Smooth muscle cell (in vitro differentiated cells): ENCODE measurements around the gene IFNA1. TPM values are rescaled to one million over a fixed set of nuclear protein-coding genes. Genes with fewer than 3 reads are reported as not detected.

Experiments
- DNase-seq: peaks from one replicate; lab custom pipeline; 2025; ENCODE audit not compliant: unreplicated experiment; lab: John Stamatoyannopoulos, UW
- H2AFZ ChIP-seq: fragments of 200-600 bp; sonication (generic); 2 replicates; pipeline ENCODE4 v1.6.0; 2016; ENCODE audit warnings: antibody characterized with exemption, low read depth, mild to moderate bottlenecking
- H3F3A ChIP-seq: fragments of 200-600 bp; sonication (generic); 2 replicates; pipeline ENCODE4 v1.6.0; 2017; ENCODE audit warnings: antibody characterized with exemption, low read depth
- H3K27ac ChIP-seq: fragments of 200-600 bp; sonication (generic); 2 replicates; pipeline ENCODE4 v1.5.1; 2016; ENCODE audit warnings: low read depth, mild to moderate bottlenecking
- H3K27me3 ChIP-seq: fragments of 200-600 bp; sonication (generic); 2 replicates; pipeline ENCODE4 v1.6.1; 2016; ENCODE audit warnings: low read depth, mild to moderate bottlenecking
- H3K36me3 ChIP-seq: fragments of 200-600 bp; sonication (generic); 2 replicates; pipeline ENCODE4 v1.5.1; 2016; ENCODE audit warnings: low read depth
- H3K4me1 ChIP-seq: fragments of 200-600 bp; sonication (generic); 2 replicates; pipeline ENCODE4 v1.5.1; 2016; ENCODE audit warnings: low read depth
- H3K4me2 ChIP-seq: fragments of 200-600 bp; sonication (generic); 2 replicates; pipeline ENCODE4 v1.6.0; 2016; ENCODE audit warnings: mild to moderate bottlenecking
- H3K4me3 ChIP-seq: fragments of 200-600 bp; sonication (generic); 2 replicates; pipeline ENCODE4 v1.5.1; 2016; ENCODE audit warnings: mild to moderate bottlenecking
- H3K79me2 ChIP-seq: fragments of 200-600 bp; sonication (generic); 2 replicates; pipeline ENCODE4 v1.6.0; 2016; ENCODE audit warnings: low read depth, mild to moderate bottlenecking
- H3K9ac ChIP-seq: fragments of 200-600 bp; sonication (generic); 2 replicates; pipeline ENCODE4 v1.6.0; 2016; ENCODE audit warnings: low read depth
- H3K9me3 ChIP-seq: fragments of 200-600 bp; sonication (generic); replicated peaks from 2 replicates; pipeline ENCODE4 v1.5.1; 2016; ENCODE audit warnings: low read depth
- H4K20me1 ChIP-seq: fragments of 200-600 bp; sonication (generic); 2 replicates; pipeline ENCODE4 v1.6.0; 2016; ENCODE audit warnings: low read depth
- WGBS: methylation state at CpG from one replicate; pipeline ENCODE4 v1.1.7; 2016; ENCODE audit warnings: low lambda C conversion rate; 5-methylcytosine and 5-hydroxymethylcytosine counted together
- polyA plus RNA-seq: library from polyadenylated mRNA; unstranded; fragments of >200 nt; fragmentation: Nextera tagmentation; extraction: Ambion mirVana; gene quantifications from 2 replicates; pipeline ENCODE4 v1.2.1, GENCODE V29; 2016
- total RNA-seq: library from RNA; depleted of rRNA; stranded (reverse); fragments of >200 nt; gene quantifications from 2 replicates; pipeline ENCODE4 v1.2.3, GENCODE V29; 2014
- TF ChIP-seq, protein P1 (sequence below): fragments of 200-600 bp; sonication (generic); IDR thresholded peaks from 2 replicates; pipeline ENCODE4 v1.5.1; 2017; ENCODE audit warnings: borderline replicate concordance, mild to moderate bottlenecking, antibody characterized with exemption; ENCODE audit not compliant: insufficient read depth, poor library complexity, severe bottlenecking

IFNA1 gene
- total and polyA plus RNA-seq, 2 experiments from 2014 or later, result not detected

DNA sequence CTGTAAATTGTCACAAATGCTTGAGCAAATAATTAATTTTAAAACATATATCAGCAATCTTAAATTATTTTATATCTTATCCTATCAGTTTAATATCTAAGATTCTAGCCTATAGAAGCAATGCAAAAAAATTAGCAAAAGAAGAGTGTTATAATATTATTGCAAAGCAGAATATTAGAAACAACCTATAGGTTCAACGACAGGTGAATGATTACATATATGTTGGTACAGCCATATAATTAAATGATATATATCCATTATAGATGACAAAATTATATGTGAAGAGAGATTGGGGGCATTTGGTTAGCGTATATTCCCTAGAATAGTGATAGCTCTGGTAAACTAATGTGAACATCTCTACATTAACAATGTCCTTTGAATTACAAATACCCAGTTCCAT, 42.0 kb downstream of the IFNA1 start, which contains the start of gene IFNE:
Gene IFNE, minus strand, starts transcription at position 101 of the 400 bp plus-strand sequence. CDS start 619 bp downstream, outside the sequence.
- H3K36me3 ChIP-seq, result peaks cover 12% of the 10 kb centered on the region
- TF ChIP-seq, protein P1, sequence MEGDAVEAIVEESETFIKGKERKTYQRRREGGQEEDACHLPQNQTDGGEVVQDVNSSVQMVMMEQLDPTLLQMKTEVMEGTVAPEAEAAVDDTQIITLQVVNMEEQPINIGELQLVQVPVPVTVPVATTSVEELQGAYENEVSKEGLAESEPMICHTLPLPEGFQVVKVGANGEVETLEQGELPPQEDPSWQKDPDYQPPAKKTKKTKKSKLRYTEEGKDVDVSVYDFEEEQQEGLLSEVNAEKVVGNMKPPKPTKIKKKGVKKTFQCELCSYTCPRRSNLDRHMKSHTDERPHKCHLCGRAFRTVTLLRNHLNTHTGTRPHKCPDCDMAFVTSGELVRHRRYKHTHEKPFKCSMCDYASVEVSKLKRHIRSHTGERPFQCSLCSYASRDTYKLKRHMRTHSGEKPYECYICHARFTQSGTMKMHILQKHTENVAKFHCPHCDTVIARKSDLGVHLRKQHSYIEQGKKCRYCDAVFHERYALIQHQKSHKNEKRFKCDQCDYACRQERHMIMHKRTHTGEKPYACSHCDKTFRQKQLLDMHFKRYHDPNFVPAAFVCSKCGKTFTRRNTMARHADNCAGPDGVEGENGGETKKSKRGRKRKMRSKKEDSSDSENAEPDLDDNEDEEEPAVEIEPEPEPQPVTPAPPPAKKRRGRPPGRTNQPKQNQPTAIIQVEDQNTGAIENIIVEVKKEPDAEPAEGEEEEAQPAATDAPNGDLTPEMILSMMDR, result no peak
- H3K4me3 ChIP-seq, result no peak within 1 kb of the TSS
- H3K9ac ChIP-seq, result no peak within 1 kb of the TSS
- 95% methylated on average over 2 of the region's 2 CpGs for WGBS
- no peak for DNase-seq
- no peaks in the 10 kb centered on the region for H3K27me3 ChIP-seq
- H2AFZ ChIP-seq, result no peak within 1 kb of the TSS
- no peaks in the 10 kb centered on the region for H4K20me1 ChIP-seq
- H3F3A ChIP-seq, result no peaks in the 10 kb centered on the region
- no peak within 1 kb of the TSS for H3K4me2 ChIP-seq
- no peaks in the 10 kb centered on the region for H3K4me1 ChIP-seq
- no peaks in the 10 kb centered on the region for H3K79me2 ChIP-seq
- no peaks in the 10 kb centered on the region for H3K9me3 ChIP-seq
- H3K27ac ChIP-seq, result no peak within 1 kb of the TSS

Other genes with a start within 250 kb of the IFNA1 start
- gene IFNA7, start 238.2 kb upstream of the IFNA1 start, total RNA-seq, result not detected in 2 replicates
- gene IFNA7, start 238.2 kb upstream of the IFNA1 start, polyA plus RNA-seq, result not detected in 2 replicates
- not detected in 2 replicates for gene IFNA10, start 233.3 kb upstream of the IFNA1 start, total RNA-seq
- gene IFNA10, start 233.3 kb upstream of the IFNA1 start, polyA plus RNA-seq, result not detected in 2 replicates
- gene IFNA16, start 223.1 kb upstream of the IFNA1 start, total RNA-seq, result not detected in 2 replicates
- gene IFNA16, start 223.1 kb upstream of the IFNA1 start, polyA plus RNA-seq, result not detected in 2 replicates
- not detected in 2 replicates for gene IFNA17, start 212.2 kb upstream of the IFNA1 start, total RNA-seq
- not detected in 2 replicates for gene IFNA17, start 212.2 kb upstream of the IFNA1 start, polyA plus RNA-seq
- not detected in 2 replicates for gene IFNA14, start 200.4 kb upstream of the IFNA1 start, total RNA-seq
- not detected in 2 replicates for gene IFNA14, start 200.4 kb upstream of the IFNA1 start, polyA plus RNA-seq
- gene IFNA5, start 135.1 kb upstream of the IFNA1 start, total RNA-seq, result 0.36 and 0.54 TPM in 2 replicates
- not detected in 2 replicates for gene IFNA5, start 135.1 kb upstream of the IFNA1 start, polyA plus RNA-seq
- 37.1 and 41.1 TPM in 2 replicates for gene KLHL9, start 105.0 kb upstream of the IFNA1 start, total RNA-seq
- 15.0 and 17.4 TPM in 2 replicates for gene KLHL9, start 105.0 kb upstream of the IFNA1 start, polyA plus RNA-seq
- gene IFNA6, start 89.6 kb upstream of the IFNA1 start, total RNA-seq, result not detected in 2 replicates
- not detected in 2 replicates for gene IFNA6, start 89.6 kb upstream of the IFNA1 start, polyA plus RNA-seq
- not detected in 2 replicates for gene IFNA13, start 72.4 kb upstream of the IFNA1 start, total RNA-seq
- 0.40 TPM in 1 of 2 replicates, not detected in the other for gene IFNA13, start 72.4 kb upstream of the IFNA1 start, polyA plus RNA-seq
- not detected in 2 replicates for gene IFNA2, start 55.0 kb upstream of the IFNA1 start, total RNA-seq
- gene IFNA2, start 55.0 kb upstream of the IFNA1 start, polyA plus RNA-seq, result not detected in 2 replicates
- not detected in 2 replicates for gene IFNA8, start 31.3 kb upstream of the IFNA1 start, total RNA-seq
- not detected in 2 replicates for gene IFNA8, start 31.3 kb upstream of the IFNA1 start, polyA plus RNA-seq
- 0.85 and 1.2 TPM in 2 replicates for gene IFNE, start 41.9 kb downstream of the IFNA1 start, total RNA-seq
- gene IFNE, start 41.9 kb downstream of the IFNA1 start, polyA plus RNA-seq, result not detected in 2 replicates